ENCODE data around the gene TCERG1. TPM values are rescaled to one million over a fixed set of nuclear protein-coding genes. Genes with fewer than 3 reads are reported as not detected.

TCERG1 gene
- total RNA-seq, 1 donor, result 42.0 TPM

GRCh38 chr5:146441896-146442295, 5.2 kb upstream of the TCERG1 start:
- no peak overlapping the region for H2AFZ ChIP-seq (ENCODE audit: low read length)
- peaks cover 4% of the 10 kb centered on the region for H3K27me3 ChIP-seq (ENCODE audit: insufficient read depth, low read length)
- TF ChIP-seq CTCF (IDR thresholded peaks at IDR 0.05; ENCODE audit: extremely low read depth, low read depth, low read length), result no peak
- no peaks in the 10 kb centered on the region for H3K9me3 ChIP-seq (ENCODE audit: low read depth, low read length)
- DNase-seq (ENCODE audit: insufficient read length, low spot score, missing footprints), result no peak
- no peak overlapping the region for H3K4me2 ChIP-seq (ENCODE audit: insufficient read depth, low read length)
- no peaks in the 10 kb centered on the region for H3K79me2 ChIP-seq (ENCODE audit: insufficient read depth, low read length)
- no peaks in the 10 kb centered on the region for H3K4me1 ChIP-seq (ENCODE audit: insufficient read depth, low read length)
- H3K4me3 ChIP-seq (ENCODE audit: insufficient read depth, low read length), result no peak overlapping the region
- no peak overlapping the region for H3K27ac ChIP-seq (ENCODE audit: low read depth, low read length)
- H4K20me1 ChIP-seq (ENCODE audit: insufficient read depth, low read length), result no peaks in the 10 kb centered on the region
- no peaks in the 10 kb centered on the region for H3K36me3 ChIP-seq (ENCODE audit: insufficient read depth, low read length)

- no peak for DNase-seq (ENCODE audit: insufficient read length, low spot score, missing footprints)
- Histone ChIP-seq H2AFZ (ENCODE audit: low read length) (peak overlapping the region; percentile 82), H4K20me1 (ENCODE audit: insufficient read depth, low read length) (peaks cover 44% of the 10 kb centered on the region), H3K27me3 (ENCODE audit: insufficient read depth, low read length) (peaks cover 4% of the 10 kb centered on the region), H3K9me3 (ENCODE audit: low read depth, low read length) (no peaks in the 10 kb centered on the region), H3K79me2 (ENCODE audit: insufficient read depth, low read length) (peaks cover 58% of the 10 kb centered on the region), H3K4me3 (ENCODE audit: insufficient read depth, low read length) (peak overlapping the region; percentile 82), H3K4me2 (ENCODE audit: insufficient read depth, low read length) (peak overlapping the region; percentile 90), H3K27ac (ENCODE audit: low read depth, low read length) (peak overlapping the region; percentile 89), H3K36me3 (ENCODE audit: insufficient read depth, low read length) (no peaks in the 10 kb centered on the region), H3K4me1 (ENCODE audit: insufficient read depth, low read length) (peaks cover 14% of the 10 kb centered on the region)
- TF ChIP-seq CTCF (IDR thresholded peaks at IDR 0.05; ENCODE audit: extremely low read depth, low read depth, low read length), result no peak
These were observed 724 bp downstream of the TCERG1 start for GRCh38 chr5:146447734-146448380.

GRCh38 chr5:146448783-146449519, 1.8 kb downstream of the TCERG1 start:
- Histone ChIP-seq H3K27me3 (ENCODE audit: insufficient read depth, low read length) (no peaks in the 10 kb centered on the region), H4K20me1 (ENCODE audit: insufficient read depth, low read length) (peaks cover 44% of the 10 kb centered on the region), H3K9me3 (ENCODE audit: low read depth, low read length) (no peaks in the 10 kb centered on the region), H3K4me1 (ENCODE audit: insufficient read depth, low read length) (peaks cover 14% of the 10 kb centered on the region), H3K27ac (ENCODE audit: low read depth, low read length) (no peak overlapping the region), H2AFZ (ENCODE audit: low read length) (no peak overlapping the region), H3K4me2 (ENCODE audit: insufficient read depth, low read length) (peak overlapping the region; percentile 90), H3K4me3 (ENCODE audit: insufficient read depth, low read length) (peak overlapping the region; percentile 82), H3K36me3 (ENCODE audit: insufficient read depth, low read length) (no peaks in the 10 kb centered on the region), H3K79me2 (ENCODE audit: insufficient read depth, low read length) (peaks cover 69% of the 10 kb centered on the region)
- no peak for DNase-seq (ENCODE audit: insufficient read length, low spot score, missing footprints)
- TF ChIP-seq CTCF (IDR thresholded peaks at IDR 0.05; ENCODE audit: extremely low read depth, low read depth, low read length), result no peak

GRCh38 chr5:146450002-146450401, 2.9 kb downstream of the TCERG1 start:
- Histone ChIP-seq H3K4me1 (ENCODE audit: insufficient read depth, low read length) (peaks cover 14% of the 10 kb centered on the region), H2AFZ (ENCODE audit: low read length) (no peak overlapping the region), H4K20me1 (ENCODE audit: insufficient read depth, low read length) (peaks cover 52% of the 10 kb centered on the region), H3K27me3 (ENCODE audit: insufficient read depth, low read length) (no peaks in the 10 kb centered on the region), H3K36me3 (ENCODE audit: insufficient read depth, low read length) (no peaks in the 10 kb centered on the region), H3K4me3 (ENCODE audit: insufficient read depth, low read length) (no peak overlapping the region), H3K27ac (ENCODE audit: low read depth, low read length) (no peak overlapping the region), H3K9me3 (ENCODE audit: low read depth, low read length) (no peaks in the 10 kb centered on the region), H3K79me2 (ENCODE audit: insufficient read depth, low read length) (peaks cover 79% of the 10 kb centered on the region), H3K4me2 (ENCODE audit: insufficient read depth, low read length) (no peak overlapping the region)
- TF ChIP-seq CTCF (IDR thresholded peaks at IDR 0.05; ENCODE audit: extremely low read depth, low read depth, low read length), result no peak
- DNase-seq (ENCODE audit: insufficient read length, low spot score, missing footprints), result no peak
